ENCODE results near the gene PLA2G2A. TPM values are rescaled to one million over a fixed set of nuclear protein-coding genes. Genes with fewer than 3 reads are reported as not detected.

Gene PLA2G2A
- total RNA-seq, 1 experiment from 2014 or later: 9.2 TPM

GRCh38 chr1:19940486-19941205 lies 38.8 kb downstream of the PLA2G2A start:
- peaks cover 48% of the 10 kb centered on the region for H3K9me3 Mint-ChIP-seq (ENCODE audit: unreplicated experiment)
- DNase-seq: no peak
- Histone ChIP-seq H3K4me1 (peaks cover 6% of the 10 kb centered on the region), H3K36me3 (ENCODE audit: control insufficient read depth, insufficient read depth, low read length) (no peaks in the 10 kb centered on the region), H3K27me3 (replicated peaks; ENCODE audit: control insufficient read depth, insufficient read depth, low read length) (no peaks in the 10 kb centered on the region), H3K4me3 (ENCODE audit: low read depth, low read length) (no peak overlapping the region), H3K9me3 (peaks cover 16% of the 10 kb centered on the region)
- CTCF ChIA-PET: no interaction called here
- no peak overlapping the region for H3K4me3 Mint-ChIP-seq (ENCODE audit: unreplicated experiment)
- no peak overlapping the region for H3K27ac Mint-ChIP-seq (ENCODE audit: unreplicated experiment)
- TF ChIP-seq, protein P1, sequence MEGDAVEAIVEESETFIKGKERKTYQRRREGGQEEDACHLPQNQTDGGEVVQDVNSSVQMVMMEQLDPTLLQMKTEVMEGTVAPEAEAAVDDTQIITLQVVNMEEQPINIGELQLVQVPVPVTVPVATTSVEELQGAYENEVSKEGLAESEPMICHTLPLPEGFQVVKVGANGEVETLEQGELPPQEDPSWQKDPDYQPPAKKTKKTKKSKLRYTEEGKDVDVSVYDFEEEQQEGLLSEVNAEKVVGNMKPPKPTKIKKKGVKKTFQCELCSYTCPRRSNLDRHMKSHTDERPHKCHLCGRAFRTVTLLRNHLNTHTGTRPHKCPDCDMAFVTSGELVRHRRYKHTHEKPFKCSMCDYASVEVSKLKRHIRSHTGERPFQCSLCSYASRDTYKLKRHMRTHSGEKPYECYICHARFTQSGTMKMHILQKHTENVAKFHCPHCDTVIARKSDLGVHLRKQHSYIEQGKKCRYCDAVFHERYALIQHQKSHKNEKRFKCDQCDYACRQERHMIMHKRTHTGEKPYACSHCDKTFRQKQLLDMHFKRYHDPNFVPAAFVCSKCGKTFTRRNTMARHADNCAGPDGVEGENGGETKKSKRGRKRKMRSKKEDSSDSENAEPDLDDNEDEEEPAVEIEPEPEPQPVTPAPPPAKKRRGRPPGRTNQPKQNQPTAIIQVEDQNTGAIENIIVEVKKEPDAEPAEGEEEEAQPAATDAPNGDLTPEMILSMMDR (IDR thresholded peaks at IDR 0.05; ENCODE audit: insufficient read depth in 1 of 2, low read depth in 1 of 2, low read length in 1 of 2, severe bottlenecking in 1 of 2, unreplicated experiment in 1 of 2): no peak
- BruUV-seq (replicated peaks): no TSS peak
- H3K36me3 Mint-ChIP-seq (ENCODE audit: insufficient read depth, unreplicated experiment): peaks cover 9% of the 10 kb centered on the region
- H3K4me1 Mint-ChIP-seq (ENCODE audit: low read depth, unreplicated experiment): peaks cover 5% of the 10 kb centered on the region
- intact Hi-C loops (cut with micrococcal nuclease; ENCODE audit: unreplicated experiment): no loop called here
- POLR2A ChIA-PET: no interaction called here
- H3K27me3 Mint-ChIP-seq (ENCODE audit: insufficient read depth, unreplicated experiment): no peaks in the 10 kb centered on the region

DNA sequence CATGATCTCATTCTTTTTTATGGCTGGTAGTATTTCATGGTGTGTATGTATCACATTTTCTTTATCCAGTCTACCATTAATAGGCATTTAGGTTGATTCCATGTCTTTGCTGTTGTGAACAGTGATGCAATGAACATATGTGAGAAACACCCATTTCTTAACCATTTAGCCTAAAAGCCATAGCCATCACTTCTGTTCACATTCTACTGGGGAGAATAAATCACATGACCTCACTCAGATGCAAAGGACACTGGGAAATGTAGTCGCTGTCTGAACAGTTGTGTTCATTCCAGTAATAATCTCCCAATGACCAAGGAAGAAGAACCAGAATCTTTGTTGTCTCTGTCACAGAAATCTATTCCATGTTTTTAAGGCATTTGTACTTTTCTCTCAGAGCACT lies 40.9 kb downstream of the PLA2G2A start:
- H3K36me3 ChIP-seq (ENCODE audit: control insufficient read depth, insufficient read depth, low read length): no peaks in the 10 kb centered on the region
- ChIA-PET POLR2A (no interaction called here), CTCF (no interaction called here)
- no peaks in the 10 kb centered on the region for H3K4me1 Mint-ChIP-seq (ENCODE audit: low read depth, unreplicated experiment)
- intact Hi-C loops (cut with micrococcal nuclease; ENCODE audit: unreplicated experiment): no loop called here
- H3K9me3 Mint-ChIP-seq (ENCODE audit: unreplicated experiment): peaks cover 42% of the 10 kb centered on the region
- no TSS peak for BruUV-seq (replicated peaks)
- TF ChIP-seq, protein P1 (IDR thresholded peaks at IDR 0.05; ENCODE audit: insufficient read depth in 1 of 2, low read depth in 1 of 2, low read length in 1 of 2, severe bottlenecking in 1 of 2, unreplicated experiment in 1 of 2): no peak
- no peak overlapping the region for H3K27ac Mint-ChIP-seq (ENCODE audit: unreplicated experiment)
- 0 out of 2 replicates have a peak, but pooled peaks cover 10% of the 10 kb centered on the region for H3K9me3 ChIP-seq
- H3K4me1 ChIP-seq: no peaks in the 10 kb centered on the region
- H3K4me3 Mint-ChIP-seq (ENCODE audit: unreplicated experiment): no peak overlapping the region
- H3K36me3 Mint-ChIP-seq (ENCODE audit: insufficient read depth, unreplicated experiment): peaks cover 9% of the 10 kb centered on the region
- H3K27me3 Mint-ChIP-seq (ENCODE audit: insufficient read depth, unreplicated experiment): no peaks in the 10 kb centered on the region
- no peak for DNase-seq
- H3K27me3 ChIP-seq (replicated peaks; ENCODE audit: control insufficient read depth, insufficient read depth, low read length): no peaks in the 10 kb centered on the region
- H3K4me3 ChIP-seq (ENCODE audit: low read depth, low read length): no peak overlapping the region

DNA sequence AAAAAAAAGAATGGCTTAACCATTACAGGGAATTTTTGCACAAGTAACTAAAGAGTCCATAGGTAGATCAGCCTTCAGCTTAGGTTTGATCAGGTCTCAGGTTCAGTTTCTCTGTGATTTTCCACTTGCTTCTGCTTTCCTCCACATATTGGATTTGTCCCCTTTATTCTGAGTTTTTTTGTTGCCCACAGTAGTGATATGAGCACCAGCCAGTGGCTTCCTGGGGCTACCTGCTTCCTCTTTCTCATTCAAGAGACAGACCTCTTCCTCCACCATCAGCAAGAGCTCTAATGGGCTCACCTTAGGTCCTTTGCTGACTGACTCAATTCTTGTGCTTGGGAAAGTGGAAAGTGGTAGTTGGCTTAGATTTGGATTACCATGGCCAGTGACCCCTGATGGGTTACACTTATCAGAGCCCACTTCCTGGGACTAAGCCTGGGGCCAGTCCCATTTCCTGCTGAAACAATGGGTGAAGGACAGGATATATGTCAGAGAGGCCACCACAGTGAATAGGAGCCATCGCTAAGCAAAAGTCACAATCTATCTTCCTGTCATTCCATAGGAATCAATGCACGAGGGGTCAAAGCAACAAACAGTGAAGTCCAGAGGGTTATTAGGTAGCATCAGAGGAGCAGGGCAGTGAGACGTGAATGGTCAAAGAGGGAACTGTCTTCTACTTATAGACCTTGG lies 43.2 kb downstream of the PLA2G2A start:
- H3K27ac Mint-ChIP-seq (ENCODE audit: unreplicated experiment): no peak overlapping the region
- DNase-seq: no peak
- Histone ChIP-seq H3K27me3 (replicated peaks; ENCODE audit: control insufficient read depth, insufficient read depth, low read length) (no peaks in the 10 kb centered on the region), H3K4me1 (no peaks in the 10 kb centered on the region), H3K4me3 (ENCODE audit: low read depth, low read length) (no peak overlapping the region), H3K9me3 (no peaks in the 10 kb centered on the region), H3K36me3 (ENCODE audit: control insufficient read depth, insufficient read depth, low read length) (no peaks in the 10 kb centered on the region)
- TF ChIP-seq, protein P1 (IDR thresholded peaks at IDR 0.05; ENCODE audit: insufficient read depth in 1 of 2, low read depth in 1 of 2, low read length in 1 of 2, severe bottlenecking in 1 of 2, unreplicated experiment in 1 of 2): no peak
- no TSS peak for BruUV-seq (replicated peaks)
- intact Hi-C loops (cut with micrococcal nuclease; ENCODE audit: unreplicated experiment): no loop called here
- H3K27me3 Mint-ChIP-seq (ENCODE audit: insufficient read depth, unreplicated experiment): no peaks in the 10 kb centered on the region
- ChIA-PET POLR2A (interaction anchor here (0.6 kb wide), 1 partner anchor 411 kb away, joined by 6 read pairs; no protein-coding TSS in a partner anchor), CTCF (no interaction called here)
- H3K36me3 Mint-ChIP-seq (ENCODE audit: insufficient read depth, unreplicated experiment): no peaks in the 10 kb centered on the region
- H3K4me1 Mint-ChIP-seq (ENCODE audit: low read depth, unreplicated experiment): no peaks in the 10 kb centered on the region
- H3K4me3 Mint-ChIP-seq (ENCODE audit: unreplicated experiment): no peak overlapping the region
- peaks cover 54% of the 10 kb centered on the region for H3K9me3 Mint-ChIP-seq (ENCODE audit: unreplicated experiment)
